ENCODE data around the gene PHF1. TPM values are rescaled to one million over a fixed set of nuclear protein-coding genes. Genes with fewer than 3 reads are reported as not detected.
A peak's percentile ranks its signal among the peaks of the same experiment; 100 is the strongest.

PHF1 gene
- total RNA-seq, 4 donors from 2014 or later: 46.8 to 86.1 (median 77.3) TPM

DNA sequence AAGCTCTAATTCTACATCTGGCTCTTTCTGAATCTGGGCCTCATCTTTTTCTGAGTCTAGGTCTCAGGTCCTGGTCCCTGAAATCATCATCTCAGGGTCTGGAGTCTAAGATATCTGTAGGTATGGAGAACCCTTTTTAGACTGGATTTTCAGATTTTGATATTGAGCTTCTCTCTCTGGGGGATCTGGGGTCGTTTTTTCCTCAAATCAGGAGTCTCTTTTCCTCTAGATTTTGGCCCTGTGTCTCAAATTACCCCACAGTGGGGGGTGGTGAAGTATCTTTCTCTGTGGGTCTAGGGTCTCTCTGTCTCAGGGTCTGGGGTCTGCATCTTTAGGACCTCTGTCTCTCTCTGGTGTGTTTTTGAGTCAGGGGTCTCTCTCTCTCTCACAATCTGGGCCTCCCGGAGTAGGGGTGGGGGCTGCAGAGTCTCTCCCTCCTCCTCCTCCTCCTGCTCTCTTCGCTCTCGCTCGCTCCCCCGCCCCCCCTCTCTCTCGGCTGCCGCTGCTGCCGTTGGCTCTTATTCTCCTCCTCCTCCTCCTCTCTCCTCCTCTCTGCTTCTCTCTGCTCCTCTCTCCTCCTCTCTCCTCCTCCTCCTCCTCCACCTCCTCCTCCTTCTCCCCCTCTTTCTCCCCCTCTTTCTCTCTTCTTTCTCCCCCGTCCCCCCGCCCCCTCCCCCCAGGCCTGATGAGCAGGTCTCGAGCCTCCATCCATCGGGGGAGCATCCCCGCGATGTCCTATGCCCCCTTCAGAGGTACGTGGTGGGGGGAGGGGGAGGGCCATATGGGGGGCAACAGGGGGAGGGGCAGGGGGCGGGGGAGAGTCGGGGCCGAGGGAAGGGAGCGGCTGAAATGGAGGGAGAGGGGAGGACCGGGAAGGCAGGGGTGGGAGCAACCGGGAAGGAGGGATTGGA is 9.0 kb downstream of the PHF1 start, which contains the start of gene SYNGAP1:
Gene SYNGAP1 (plus strand): TSS at position 486 of the 911 bp plus-strand sequence. CDS start 200 bp downstream, at position 686.
- DNase-seq: no peak
- H3K4me1 ChIP-seq: peaks cover 0 to 38% (median 10%) of the 10 kb centered on the region in 4 donors
- H3K27ac ChIP-seq: peak within 1 kb of the TSS; percentile 89 to 95 (median 90)
- H3K9me3 ChIP-seq: no peaks in the 10 kb centered on the region
- H3K27me3 ChIP-seq: no peaks in the 10 kb centered on the region
- TF ChIP-seq, protein P1, sequence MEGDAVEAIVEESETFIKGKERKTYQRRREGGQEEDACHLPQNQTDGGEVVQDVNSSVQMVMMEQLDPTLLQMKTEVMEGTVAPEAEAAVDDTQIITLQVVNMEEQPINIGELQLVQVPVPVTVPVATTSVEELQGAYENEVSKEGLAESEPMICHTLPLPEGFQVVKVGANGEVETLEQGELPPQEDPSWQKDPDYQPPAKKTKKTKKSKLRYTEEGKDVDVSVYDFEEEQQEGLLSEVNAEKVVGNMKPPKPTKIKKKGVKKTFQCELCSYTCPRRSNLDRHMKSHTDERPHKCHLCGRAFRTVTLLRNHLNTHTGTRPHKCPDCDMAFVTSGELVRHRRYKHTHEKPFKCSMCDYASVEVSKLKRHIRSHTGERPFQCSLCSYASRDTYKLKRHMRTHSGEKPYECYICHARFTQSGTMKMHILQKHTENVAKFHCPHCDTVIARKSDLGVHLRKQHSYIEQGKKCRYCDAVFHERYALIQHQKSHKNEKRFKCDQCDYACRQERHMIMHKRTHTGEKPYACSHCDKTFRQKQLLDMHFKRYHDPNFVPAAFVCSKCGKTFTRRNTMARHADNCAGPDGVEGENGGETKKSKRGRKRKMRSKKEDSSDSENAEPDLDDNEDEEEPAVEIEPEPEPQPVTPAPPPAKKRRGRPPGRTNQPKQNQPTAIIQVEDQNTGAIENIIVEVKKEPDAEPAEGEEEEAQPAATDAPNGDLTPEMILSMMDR (IDR thresholded peaks at IDR 0.05): no peak
- TF ChIP-seq POLR2A (IDR thresholded peaks at IDR 0.05): no peak
- H3K36me3 ChIP-seq: peaks cover 0 to 12% (median 0%) of the 10 kb centered on the region in 3 donors
- H3K4me3 ChIP-seq: peak within 1 kb of the TSS in 3 of 4 donors; percentile 12 to 42 (median 41)

GRCh38 chr6:33420491-33421343 is 9.9 kb downstream of the PHF1 start:
- no peak for DNase-seq
- H3K27me3 ChIP-seq: no peaks in the 10 kb centered on the region
- H3K9me3 ChIP-seq: no peaks in the 10 kb centered on the region
- peak overlapping the region; percentile 19 to 95 (median 71) for H3K27ac ChIP-seq
- H3K4me1 ChIP-seq: peaks cover 0 to 41% (median 15%) of the 10 kb centered on the region in 4 donors
- H3K4me3 ChIP-seq: peak overlapping the region in 3 of 4 donors; percentile 12 to 42 (median 41)
- peaks cover 0 to 4% (median 0%) of the 10 kb centered on the region in 3 donors for H3K36me3 ChIP-seq
- TF ChIP-seq, protein P1 (IDR thresholded peaks at IDR 0.05): no peak
- TF ChIP-seq POLR2A (IDR thresholded peaks at IDR 0.05): no peak

DNA sequence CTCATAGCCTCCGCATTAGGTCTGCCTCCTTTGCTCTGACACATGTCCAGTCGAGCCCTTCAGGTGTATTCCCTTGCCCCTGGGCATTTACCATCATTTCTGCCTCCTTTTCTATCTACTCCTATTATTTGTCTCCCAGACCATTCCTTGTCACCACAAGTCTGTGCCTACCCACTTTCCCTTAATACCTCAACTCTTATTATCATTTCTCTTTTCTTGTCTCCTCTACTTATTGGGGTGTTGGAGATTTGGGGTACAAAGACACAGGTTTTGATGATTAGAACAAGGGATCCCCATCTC is 10.5 kb downstream of the PHF1 start:
- peaks cover 0 to 40% (median 12%) of the 10 kb centered on the region in 4 donors for H3K4me1 ChIP-seq
- no peaks in the 10 kb centered on the region for H3K27me3 ChIP-seq
- no peaks in the 10 kb centered on the region for H3K9me3 ChIP-seq
- TF ChIP-seq POLR2A (IDR thresholded peaks at IDR 0.05): no peak
- TF ChIP-seq, protein P1 (IDR thresholded peaks at IDR 0.05): no peak
- no peak overlapping the region for H3K4me3 ChIP-seq
- no peaks in the 10 kb centered on the region for H3K36me3 ChIP-seq
- no peak overlapping the region for H3K27ac ChIP-seq
- no peak for DNase-seq

DNA sequence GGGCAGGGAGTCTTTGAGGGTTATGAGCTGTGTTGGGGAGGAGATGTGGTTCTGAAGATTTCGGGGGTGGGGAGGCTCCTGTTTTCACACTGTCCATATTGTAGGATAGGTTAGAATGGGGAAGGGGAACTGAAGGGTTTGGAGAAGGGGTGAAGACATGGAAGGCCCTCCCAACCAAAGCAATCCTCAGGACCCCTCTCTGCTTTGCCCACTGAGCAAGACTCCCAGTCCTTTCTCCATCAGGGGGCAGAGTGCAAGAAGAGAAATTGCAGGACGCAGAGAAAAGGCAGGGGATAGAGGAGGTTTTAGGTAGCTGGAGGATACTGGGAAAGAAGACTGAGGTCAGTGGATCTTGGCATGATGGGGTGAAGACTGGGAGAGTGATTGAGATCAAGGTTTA is 13.0 kb downstream of the PHF1 start:
- no peak overlapping the region for H3K4me3 ChIP-seq
- no peak for TF ChIP-seq POLR2A (IDR thresholded peaks at IDR 0.05)
- TF ChIP-seq, protein P1 (IDR thresholded peaks at IDR 0.05): no peak
- no peak for DNase-seq
- no peaks in the 10 kb centered on the region for H3K36me3 ChIP-seq
- no peaks in the 10 kb centered on the region for H3K27me3 ChIP-seq
- peaks cover 0 to 43% (median 23%) of the 10 kb centered on the region in 4 donors for H3K4me1 ChIP-seq
- no peak overlapping the region for H3K27ac ChIP-seq
- H3K9me3 ChIP-seq: no peaks in the 10 kb centered on the region

- Histone ChIP-seq H3K9me3 (no peaks in the 10 kb centered on the region), H3K27me3 (no peaks in the 10 kb centered on the region), H3K27ac (peak overlapping the region; percentile 72 to 91 (median 86)), H3K4me1 (peaks cover 0 to 43% (median 23%) of the 10 kb centered on the region in 4 donors), H3K4me3 (peak overlapping the region; percentile 44 to 69 (median 64)), H3K36me3 (no peaks in the 10 kb centered on the region)
- TF ChIP-seq, protein P1 (IDR thresholded peaks at IDR 0.05): no peak
- peak in 1 of 2 donors; percentile 4 for TF ChIP-seq POLR2A (IDR thresholded peaks at IDR 0.05)
- DNase-seq: no peak
Observed at GRCh38 chr6:33424855-33425667, 14.2 kb downstream of the PHF1 start.

All from Peyer's patch (tissue), 4 donors.